Sigmoid colon (tissue), 3 donors: Measurements from ENCODE around the gene LEKR1.

ENCODE experiments used
- POLR2A ChIP-seq, 2 donors: fragments of 450-650 bp; IDR thresholded peaks; one replicate each; pipeline ENCODE4 v1.6.1; 2016; ENCODE audit warnings: antibody characterized with exemption in 2 of 2, mild to moderate bottlenecking in 2 of 2, moderate library complexity in 2 of 2
- TF ChIP-seq, protein P1 (sequence below), 4 experiments: fragments of 450-650 bp in 3 of 4; fragments of 200-600 bp in 1 of 4; IDR thresholded peaks; one replicate each; pipeline ENCODE4 v1.5.1; 2016 to 2019; ENCODE audit warnings: antibody characterized with exemption in 4 of 4, mild to moderate bottlenecking in 3 of 4, moderate library complexity in 2 of 4

DNA sequence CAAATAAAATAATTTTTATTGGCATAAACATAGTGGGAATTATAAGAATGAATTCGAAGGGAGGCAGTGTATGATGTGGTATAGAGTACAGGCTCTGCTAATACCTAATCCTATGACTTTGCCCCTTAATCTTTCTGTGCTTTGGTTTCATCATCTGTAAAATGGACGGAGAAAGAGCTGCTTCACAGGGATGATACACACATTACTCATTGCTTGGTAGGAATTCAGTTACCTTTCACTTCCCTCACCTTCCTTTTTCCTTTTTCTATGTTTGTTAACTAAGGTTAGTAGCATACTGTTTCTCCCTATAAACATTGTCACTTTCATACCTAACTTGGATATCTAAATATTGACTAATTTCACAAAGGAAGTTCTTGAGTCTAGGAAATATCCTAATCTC lies 36.2 kb downstream of the LEKR1 start:
- TF ChIP-seq, protein P1, sequence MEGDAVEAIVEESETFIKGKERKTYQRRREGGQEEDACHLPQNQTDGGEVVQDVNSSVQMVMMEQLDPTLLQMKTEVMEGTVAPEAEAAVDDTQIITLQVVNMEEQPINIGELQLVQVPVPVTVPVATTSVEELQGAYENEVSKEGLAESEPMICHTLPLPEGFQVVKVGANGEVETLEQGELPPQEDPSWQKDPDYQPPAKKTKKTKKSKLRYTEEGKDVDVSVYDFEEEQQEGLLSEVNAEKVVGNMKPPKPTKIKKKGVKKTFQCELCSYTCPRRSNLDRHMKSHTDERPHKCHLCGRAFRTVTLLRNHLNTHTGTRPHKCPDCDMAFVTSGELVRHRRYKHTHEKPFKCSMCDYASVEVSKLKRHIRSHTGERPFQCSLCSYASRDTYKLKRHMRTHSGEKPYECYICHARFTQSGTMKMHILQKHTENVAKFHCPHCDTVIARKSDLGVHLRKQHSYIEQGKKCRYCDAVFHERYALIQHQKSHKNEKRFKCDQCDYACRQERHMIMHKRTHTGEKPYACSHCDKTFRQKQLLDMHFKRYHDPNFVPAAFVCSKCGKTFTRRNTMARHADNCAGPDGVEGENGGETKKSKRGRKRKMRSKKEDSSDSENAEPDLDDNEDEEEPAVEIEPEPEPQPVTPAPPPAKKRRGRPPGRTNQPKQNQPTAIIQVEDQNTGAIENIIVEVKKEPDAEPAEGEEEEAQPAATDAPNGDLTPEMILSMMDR (IDR thresholded peaks at IDR 0.05), result no peak
- no peak for TF ChIP-seq POLR2A (IDR thresholded peaks at IDR 0.05)
